GM12874 (cell line): Measurements from ENCODE around the gene GINS3.

Experiments
- CTCF ChIP-seq: IDR thresholded peaks from 2 replicates; pipeline ENCODE4 v1.5.1; 2011; ENCODE audit warnings: low read depth, mild to moderate bottlenecking, control low read depth, low read length, moderate library complexity; ENCODE audit not compliant: insufficient read depth

The GINS3 gene

DNA sequence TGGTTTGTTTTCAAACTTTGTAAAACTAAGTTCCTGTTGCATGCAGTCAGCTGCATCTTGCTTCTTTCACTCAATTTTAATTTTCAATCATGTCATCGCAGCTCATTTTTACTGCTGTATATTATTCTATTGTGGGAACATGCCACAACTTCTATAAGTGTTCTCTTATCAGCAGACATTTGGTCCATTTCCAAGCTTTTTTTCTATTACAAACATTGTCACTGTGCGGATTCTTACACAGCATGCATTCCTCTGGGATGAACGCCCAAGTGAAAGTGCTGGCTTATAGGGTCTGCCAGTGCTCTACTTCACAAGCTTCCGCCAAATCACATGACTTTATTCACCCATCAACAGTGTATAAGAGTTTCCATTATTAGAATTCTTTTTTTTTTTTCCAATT lies 22.7 kb downstream of the GINS3 start:
- TF ChIP-seq CTCF = no peak

GRCh38 chr16:58417035-58417434 lies 24.8 kb downstream of the GINS3 start:
- TF ChIP-seq CTCF = no peak

DNA sequence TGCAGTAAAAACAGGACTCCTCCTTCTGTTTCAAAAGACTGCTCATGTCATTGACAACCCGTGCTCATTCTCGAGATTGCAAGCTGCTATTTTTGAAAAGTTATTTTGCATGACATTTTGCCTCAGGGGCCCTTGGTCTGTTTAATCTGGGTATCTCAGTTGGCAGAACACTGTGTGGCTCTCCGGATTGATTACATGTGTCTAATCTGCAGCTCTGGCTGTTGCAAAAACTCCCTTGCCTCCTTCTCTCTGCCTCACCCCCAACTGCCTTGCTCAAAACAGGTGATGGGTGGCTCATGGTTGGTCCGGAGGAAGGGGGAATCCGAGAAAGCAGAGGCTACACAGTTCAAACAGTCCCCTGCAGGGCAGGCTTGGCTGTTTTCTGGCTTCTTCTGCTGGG lies 25.3 kb downstream of the GINS3 start:
- no peak for TF ChIP-seq CTCF

DNA sequence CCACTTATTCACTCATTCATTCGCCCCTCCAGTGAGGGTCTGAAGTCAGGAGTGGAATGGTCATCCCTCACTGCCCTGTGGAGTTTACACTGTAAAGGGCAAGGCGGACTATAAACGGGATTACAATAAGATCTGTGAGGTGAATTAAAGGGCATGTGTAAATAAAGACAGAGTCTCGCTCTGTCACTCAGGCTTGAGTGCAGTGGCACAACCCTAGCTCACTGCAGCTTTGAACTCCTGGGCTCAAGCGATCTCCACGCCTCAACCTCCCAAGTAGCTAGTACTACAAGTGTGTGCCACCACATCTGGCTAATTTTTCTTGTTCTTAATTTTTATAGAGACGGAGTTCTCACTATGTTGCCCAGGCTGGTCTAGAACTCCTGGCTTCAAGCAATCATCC lies 25.8 kb downstream of the GINS3 start:
- no peak for TF ChIP-seq CTCF

GRCh38 chr16:58418601-58419000 lies 26.3 kb downstream of the GINS3 start:
- no peak for TF ChIP-seq CTCF

GRCh38 chr16:58419241-58419990 lies 27.1 kb downstream of the GINS3 start:
- no peak for TF ChIP-seq CTCF

GRCh38 chr16:58421059-58421458 lies 28.8 kb downstream of the GINS3 start:
- TF ChIP-seq CTCF = no peak
